HG03521 (cell line): Measurements from ENCODE around the gene LRPAP1.

ENCODE experiments used
- ATAC-seq: cut with Tn5 transposase; IDR thresholded peaks from one replicate; pipeline ENCODE4 v1.9.1; 2021; ENCODE audit warnings: mild to moderate bottlenecking, moderate library complexity; ENCODE audit not compliant: unreplicated experiment

Gene LRPAP1

DNA sequence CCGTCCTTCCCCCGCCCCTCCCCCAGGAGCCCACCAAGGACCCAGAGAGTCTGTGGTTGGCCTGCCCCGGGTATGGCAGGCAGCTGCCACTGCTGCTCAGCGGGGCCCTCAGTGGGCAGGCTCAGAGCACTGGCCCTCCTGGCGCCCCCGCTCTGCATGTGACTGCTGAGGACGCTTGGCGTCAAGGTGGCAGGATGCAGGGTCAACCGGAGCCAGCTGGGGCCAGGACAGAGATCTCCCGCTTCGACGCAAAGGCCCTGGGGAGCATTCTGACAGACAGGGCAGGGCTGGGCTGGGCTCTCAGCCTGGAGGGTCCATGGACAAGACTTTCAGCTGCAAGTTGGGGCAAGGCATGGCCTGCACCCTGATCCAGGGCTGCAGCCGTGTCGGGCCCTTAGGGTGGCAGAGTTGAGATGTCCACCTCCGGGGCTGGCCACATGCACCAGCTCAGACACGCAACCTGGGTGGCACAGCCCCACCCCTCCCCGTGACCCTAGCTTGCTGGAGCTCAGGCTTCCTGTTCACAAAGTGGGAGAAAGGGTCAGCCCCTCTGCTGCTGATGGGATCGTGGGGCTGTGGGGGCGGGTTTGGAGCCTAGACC, 30.3 kb downstream of the LRPAP1 start:
- no peak for ATAC-seq

DNA sequence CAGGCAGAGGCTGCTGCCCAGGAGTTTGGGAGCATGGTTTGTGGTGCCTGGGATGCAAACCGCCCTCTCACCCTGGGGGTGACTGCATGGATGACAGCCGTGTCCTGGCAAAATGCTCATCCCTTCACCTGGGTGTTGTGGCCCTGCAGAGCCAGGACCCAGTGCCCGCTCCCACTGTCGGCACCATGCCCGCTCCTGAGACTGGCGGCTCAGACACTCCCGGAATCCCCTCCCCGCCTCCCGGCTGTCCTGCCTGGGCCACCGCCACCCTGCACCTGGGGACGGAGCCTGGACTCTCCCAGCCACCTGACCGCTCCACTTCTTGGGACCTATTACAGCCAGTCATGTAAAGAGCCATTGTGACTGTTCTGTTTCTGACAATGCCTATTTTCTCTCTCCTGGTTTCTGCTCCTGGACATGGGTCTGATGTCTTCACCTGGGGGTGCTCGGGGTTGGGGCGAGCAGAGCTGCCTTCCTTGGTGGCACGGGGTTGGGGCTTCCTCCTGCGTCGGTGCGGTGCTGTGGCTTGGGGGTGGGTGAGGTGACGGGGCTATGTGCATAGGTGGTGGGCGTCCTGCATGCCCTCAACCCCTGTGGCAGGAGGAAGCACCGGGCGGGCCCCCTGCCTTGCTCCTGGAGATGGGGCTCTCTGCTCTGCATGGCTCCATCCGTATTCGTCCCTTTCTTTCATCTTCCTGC, 30.9 kb downstream of the LRPAP1 start:
- no peak for ATAC-seq

GRCh38 chr4:3500634-3501101, 31.6 kb downstream of the LRPAP1 start:
- ATAC-seq: no peak

GRCh38 chr4:3500111-3500510, 32.1 kb downstream of the LRPAP1 start:
- ATAC-seq: no peak

GRCh38 chr4:3499710-3500109, 32.5 kb downstream of the LRPAP1 start:
- no peak for ATAC-seq

DNA sequence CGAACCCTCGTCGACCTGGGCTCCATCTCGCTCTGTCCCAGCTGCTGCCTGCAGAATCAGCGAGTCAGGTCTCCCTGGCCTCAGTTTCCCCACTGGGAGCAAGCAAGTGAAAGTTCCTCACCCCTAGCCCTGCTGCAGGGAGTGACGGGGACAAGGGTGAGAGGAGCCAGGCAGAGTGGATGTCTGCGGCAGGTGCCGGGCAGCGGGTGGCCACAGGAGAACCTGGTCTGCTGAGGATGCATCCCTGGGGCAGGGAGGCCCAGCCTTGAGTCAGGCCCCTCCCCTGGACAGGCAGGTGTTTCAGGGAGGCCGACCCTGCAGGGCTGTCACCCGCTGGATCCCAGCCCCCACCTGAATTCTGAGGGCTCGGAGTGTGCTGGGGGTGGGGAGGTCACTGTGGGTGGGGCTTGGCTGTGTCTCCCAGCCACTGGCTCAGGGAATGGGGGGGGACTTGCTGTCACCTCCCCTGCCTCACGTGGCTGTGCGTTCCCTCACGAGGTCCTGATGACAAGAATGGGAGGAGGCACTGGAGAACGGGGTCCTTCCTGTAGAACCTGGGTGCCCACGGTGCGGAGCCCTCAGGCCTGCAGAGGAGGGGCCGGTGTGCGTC, 33.2 kb downstream of the LRPAP1 start:
- ATAC-seq: no peak

DNA sequence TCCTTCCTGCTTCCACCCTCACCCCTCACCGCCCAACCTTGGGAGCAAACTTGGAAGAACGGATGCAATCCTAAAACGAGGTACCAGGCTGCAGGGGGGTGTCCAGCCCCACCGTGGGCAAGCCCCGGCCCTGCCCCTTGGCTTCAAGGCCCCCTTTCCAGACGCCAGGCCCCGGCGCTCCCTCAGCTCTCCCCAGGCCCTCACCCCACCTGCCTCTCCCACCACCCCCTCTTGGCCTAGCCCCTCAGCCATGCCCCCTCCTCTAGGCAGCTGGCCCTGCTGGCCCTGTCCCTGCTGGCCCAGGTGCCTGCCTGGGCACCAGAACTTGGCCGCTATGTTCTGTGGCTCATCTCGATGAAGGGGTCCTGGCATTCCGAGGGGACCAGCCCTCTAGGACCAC, 33.8 kb downstream of the LRPAP1 start:
- no peak for ATAC-seq

DNA sequence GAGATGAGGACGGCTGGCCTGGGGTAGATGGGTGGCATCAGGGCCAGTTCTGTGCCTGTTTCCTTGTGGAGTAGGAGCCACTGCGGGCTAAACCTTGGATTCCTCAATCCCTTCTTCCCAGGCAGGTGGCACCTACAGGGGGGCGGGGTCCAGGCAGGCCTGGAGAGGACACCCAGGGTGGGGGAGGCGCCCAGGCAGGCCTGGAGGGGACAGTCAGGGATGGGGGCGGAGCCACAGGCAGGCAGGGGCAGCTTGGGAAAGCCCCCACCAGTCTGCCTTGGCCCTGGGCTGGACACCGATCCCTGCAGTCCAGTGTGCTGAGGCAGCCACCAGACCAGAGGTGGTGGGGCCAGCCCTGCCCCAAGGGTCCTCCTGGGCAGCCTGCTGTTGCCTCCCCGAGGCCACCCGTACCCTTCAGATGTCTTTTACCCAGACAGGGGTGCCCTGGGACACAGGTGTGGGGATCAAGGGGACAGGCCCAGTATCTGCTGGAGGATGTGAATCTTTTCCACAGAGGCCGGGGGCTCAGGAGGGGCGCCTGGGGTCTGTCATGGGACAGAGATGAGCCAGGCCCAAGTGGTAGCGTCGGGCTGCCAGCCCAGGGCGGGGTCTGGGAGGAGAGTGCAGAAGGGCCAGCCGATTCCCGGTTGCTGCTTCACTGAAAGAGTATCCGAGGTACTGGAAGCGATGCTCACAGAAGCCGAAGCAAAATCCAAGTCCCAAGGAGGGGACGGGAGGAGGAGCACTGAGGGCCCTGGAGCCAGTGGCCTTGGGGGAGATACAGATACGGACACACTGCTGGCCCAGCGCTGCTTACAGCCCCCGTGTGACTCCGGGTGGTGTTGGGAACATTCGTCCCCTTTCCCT, 34.5 kb downstream of the LRPAP1 start:
- no peak for ATAC-seq

- no peak for ATAC-seq
Observed at GRCh38 chr4:3497095-3497494, 35.1 kb downstream of the LRPAP1 start.

GRCh38 chr4:3496021-3496420, 36.2 kb downstream of the LRPAP1 start:
- no peak for ATAC-seq

GRCh38 chr4:3495204-3495975, 36.8 kb downstream of the LRPAP1 start:
- ATAC-seq: no peak

DNA sequence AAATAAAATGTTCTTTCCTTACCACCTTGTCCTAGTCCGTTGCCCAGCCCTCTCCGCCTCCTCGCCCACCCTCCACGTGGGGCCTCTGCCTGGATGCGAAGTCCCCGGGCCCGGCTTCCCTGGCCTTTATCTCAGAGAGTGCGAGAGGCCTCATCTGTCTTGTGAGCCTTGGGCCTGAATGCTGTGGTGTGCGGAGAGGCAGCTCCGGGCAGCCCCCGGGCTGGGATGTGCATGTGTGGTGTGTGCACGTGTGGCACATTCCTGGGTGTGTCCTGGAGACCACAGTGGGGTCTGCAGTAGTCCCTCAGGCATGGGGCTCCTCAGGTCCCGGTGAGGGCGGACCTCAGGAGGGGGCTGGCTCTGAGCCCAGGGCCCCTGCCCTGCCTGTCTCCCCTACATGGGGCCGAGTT, 37.8 kb downstream of the LRPAP1 start:
- ATAC-seq: no peak

DNA sequence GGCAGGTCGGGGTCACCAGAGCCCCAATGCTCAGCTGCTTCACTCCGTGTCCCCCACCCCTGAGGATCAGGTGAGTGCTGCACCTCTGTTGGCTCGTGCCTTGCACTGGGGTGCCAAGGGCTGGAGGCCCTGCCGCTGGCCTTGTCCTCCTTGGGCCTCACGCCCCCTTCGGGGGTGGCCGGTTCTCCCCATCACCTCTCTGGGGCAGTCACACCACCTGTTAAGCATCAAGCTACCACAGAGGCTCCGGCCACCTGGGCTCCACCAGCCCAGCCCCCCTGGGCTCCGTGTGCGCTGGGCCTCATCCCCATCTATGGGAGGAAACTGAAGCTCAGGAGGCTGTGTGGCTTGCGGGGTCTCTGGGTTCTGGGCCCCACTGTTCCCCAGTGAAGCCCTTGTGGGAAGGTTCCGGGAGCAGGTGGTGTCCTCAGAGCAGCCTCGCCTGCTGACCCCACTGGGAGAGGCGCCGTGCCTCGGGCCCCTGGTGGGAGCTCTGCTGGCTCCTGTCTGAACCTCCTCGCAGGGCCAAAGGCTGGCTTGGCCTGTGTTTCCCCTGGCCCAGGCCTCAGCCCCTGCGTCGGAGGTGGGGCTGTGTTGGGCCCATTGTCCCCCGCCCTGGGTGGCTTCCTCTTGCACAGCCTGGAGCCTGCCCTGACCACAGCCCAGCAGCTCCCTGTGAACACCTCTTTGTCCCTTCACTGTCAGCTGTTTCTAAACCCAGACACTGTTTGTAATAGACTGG, 38.3 kb downstream of the LRPAP1 start:
- ATAC-seq: no peak

GRCh38 chr4:3492741-3493719, 39.2 kb downstream of the LRPAP1 start:
- no peak for ATAC-seq

GRCh38 chr4:3491681-3492405, 40.4 kb downstream of the LRPAP1 start:
- ATAC-seq: no peak

- no peak for ATAC-seq
Observed at GRCh38 chr4:3489451-3489962, 42.7 kb downstream of the LRPAP1 start.

DNA sequence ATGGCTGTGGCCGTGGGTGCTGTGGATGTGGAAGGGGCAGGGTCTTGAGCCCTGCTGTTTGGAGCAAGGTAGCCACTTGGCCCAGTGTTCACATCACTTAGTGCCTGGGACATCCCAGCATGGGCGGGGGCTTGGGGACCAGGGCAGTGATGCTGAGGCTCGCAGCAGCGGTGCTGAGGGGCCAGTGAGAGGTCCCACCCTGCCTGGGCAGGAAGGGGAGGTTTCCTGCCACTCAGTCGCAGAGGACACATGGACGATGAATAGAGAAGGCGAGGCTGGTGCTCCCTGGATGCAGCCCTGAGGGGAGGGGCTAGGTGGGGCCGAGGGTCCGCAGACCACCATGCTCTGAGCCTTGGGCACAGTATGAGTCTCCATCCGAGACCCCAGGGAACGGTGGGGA, 43.4 kb downstream of the LRPAP1 start:
- ATAC-seq: no peak

DNA sequence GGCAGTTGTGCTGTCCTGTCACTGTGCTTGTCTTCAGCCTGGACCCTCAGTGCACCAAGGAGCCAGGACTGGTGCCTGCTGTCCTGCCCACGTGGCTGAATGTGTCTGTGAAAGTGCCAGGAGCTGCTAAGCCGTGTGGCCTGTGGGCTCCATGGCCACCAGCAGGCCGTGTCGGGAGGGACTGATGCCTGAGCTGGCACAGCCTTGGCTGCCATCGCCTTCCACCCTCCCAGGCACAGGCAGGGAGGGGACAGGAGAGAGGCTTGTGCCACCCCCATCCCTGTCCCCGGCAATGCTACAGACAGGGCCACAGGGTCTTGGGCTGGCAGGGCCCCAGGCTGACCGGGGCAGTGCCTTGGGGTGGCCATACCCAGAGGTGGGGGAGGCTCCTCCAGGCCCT, 44.4 kb downstream of the LRPAP1 start:
- no peak for ATAC-seq
